Esophagus squamous epithelium (tissue), 4 donors: Measurements from ENCODE around the gene AGTR1.

ENCODE experiments used
- POLR2A ChIP-seq, 4 donors: fragments of 450-650 bp; IDR thresholded peaks; one replicate each; pipeline ENCODE4 v1.6.1; 2017; ENCODE audit warnings: antibody characterized with exemption in 4 of 4, mild to moderate bottlenecking in 4 of 4, moderate library complexity in 3 of 4
- TF ChIP-seq, protein P1 (sequence below), 6 experiments: fragments of 450-650 bp in 4 of 6; fragments of 200-600 bp in 2 of 6; sonication (generic) in 2 of 6; IDR thresholded peaks; one replicate each; pipeline ENCODE4 v1.5.1; 2016 to 2019; ENCODE audit warnings: antibody characterized with exemption in 6 of 6, mild to moderate bottlenecking in 4 of 6, moderate library complexity in 4 of 6

- TF ChIP-seq, protein P1, sequence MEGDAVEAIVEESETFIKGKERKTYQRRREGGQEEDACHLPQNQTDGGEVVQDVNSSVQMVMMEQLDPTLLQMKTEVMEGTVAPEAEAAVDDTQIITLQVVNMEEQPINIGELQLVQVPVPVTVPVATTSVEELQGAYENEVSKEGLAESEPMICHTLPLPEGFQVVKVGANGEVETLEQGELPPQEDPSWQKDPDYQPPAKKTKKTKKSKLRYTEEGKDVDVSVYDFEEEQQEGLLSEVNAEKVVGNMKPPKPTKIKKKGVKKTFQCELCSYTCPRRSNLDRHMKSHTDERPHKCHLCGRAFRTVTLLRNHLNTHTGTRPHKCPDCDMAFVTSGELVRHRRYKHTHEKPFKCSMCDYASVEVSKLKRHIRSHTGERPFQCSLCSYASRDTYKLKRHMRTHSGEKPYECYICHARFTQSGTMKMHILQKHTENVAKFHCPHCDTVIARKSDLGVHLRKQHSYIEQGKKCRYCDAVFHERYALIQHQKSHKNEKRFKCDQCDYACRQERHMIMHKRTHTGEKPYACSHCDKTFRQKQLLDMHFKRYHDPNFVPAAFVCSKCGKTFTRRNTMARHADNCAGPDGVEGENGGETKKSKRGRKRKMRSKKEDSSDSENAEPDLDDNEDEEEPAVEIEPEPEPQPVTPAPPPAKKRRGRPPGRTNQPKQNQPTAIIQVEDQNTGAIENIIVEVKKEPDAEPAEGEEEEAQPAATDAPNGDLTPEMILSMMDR (IDR thresholded peaks at IDR 0.05) = no peak
- TF ChIP-seq POLR2A (IDR thresholded peaks at IDR 0.05) = no peak
These were observed 10.7 kb downstream of the AGTR1 start for GRCh38 chr3:148708409-148708808.
